HG03469 (cell line): Measurements from ENCODE around the gene ARHGAP23.

Source experiments
- ATAC-seq: cut with Tn5 transposase; IDR thresholded peaks from one replicate; pipeline ENCODE4 v1.9.1; 2021; ENCODE audit warnings: mild to moderate bottlenecking, moderate library complexity, moderate number of reproducible peaks; ENCODE audit not compliant: unreplicated experiment

Gene ARHGAP23

GRCh38 chr17:38428112-38428642, at the start of gene ARHGAP23:
Gene ARHGAP23 (plus strand): TSS chr17:38428464. CDS start chr17:38428486, 22 bp downstream.
- no peak for ATAC-seq

DNA sequence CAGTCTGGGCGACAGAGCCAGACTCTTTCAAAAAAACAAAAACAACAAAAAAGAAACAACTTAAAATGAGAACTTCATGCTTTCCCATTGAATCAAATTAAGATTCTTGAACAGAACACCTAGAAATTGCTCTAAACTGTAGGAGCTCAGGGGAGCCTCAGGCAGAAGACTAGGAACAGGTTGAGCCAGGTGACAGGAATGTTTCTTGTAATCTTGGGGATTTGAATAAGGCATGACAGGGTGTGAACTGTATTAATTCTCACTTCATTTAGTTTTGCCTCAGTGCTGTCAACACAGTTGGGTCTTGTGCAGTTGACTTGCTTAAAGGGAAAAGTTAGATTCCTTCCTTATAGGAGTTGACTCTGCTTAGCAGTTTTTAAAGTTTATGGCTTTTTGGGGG, 48.8 kb upstream of the ARHGAP23 start:
- no peak for ATAC-seq

DNA sequence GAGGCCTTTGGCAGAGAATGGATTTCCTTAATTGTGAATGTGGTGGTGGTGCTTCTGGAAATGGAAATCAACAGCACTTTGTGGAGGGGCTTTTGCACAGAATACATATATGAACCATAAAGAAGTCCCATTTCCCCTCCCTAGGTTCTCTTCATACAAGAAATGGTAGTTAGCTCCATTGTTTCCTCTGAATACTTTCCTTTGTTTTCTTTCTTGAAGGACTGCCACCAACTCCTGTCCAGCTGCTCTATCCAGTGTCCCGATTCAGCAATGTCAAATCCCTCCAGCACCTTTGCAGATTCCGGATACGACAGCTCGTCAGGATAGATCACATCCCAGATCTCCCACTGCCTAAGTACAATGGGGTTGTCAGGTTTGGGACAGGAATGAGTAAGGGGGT, 33.2 kb upstream of the ARHGAP23 start:
- no peak for ATAC-seq

DNA sequence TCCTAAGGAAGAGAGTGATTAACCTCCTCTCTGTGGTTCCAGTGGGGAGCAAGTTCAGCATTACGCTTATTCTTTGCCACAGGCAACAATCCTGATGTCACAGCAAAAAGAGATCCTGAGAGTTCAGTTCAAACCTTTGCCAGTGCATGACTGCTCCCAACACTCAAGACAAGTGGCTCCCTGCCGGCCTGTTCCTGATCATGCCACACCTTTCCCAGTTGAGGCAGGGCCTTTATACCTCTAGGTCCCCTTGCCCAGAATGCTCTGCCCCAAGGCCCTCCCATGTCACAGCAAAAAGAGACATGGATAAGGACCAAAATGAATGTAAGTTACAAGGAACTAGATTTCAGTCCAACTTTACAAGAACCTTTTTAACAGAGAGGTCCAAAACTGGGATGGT, 31.0 kb upstream of the ARHGAP23 start:
- no peak for ATAC-seq

DNA sequence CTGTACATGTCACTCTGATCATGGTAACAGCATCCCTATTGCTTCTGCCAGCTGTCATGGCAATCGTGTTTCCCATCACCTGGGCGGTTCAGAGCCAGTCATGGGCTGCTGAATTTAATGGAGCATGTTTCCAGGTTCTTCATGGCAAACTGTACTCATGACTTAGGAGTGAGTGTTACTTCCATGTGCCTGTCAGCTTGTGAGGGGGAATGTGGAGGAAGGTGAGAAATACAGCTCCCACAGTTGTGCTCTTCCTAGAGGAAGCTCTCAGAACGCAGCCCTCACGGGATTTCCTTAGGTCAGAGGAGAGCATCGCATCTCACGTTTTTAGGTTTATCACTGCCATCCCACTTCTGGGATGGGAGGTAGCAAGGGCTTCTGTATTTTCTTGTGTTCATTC, 28.0 kb upstream of the ARHGAP23 start:
- no peak for ATAC-seq

DNA sequence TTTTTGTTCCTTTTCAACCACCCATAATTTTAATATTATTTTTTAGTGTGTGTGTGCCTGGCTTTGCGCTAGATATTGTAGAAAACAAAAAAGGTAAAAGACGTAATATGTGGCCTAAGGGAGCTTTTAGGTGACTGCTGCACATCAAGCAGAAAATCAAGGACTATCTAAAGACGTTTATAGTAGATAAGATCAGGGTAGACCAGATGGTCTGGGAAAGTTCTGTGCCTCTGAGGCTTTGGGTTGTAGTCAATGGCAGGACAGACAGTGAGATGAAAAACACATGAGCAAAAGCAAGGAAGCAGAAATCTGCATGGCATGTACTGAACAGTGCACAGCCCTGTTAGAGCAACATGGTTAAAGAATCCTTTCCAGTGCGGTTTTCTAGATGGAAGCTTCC, 26.8 kb upstream of the ARHGAP23 start:
- no peak for ATAC-seq

- no peak for ATAC-seq
Measured at GRCh38 chr17:38402897-38403296, 25.4 kb upstream of the ARHGAP23 start.

- no peak for ATAC-seq
Measured at GRCh38 chr17:38403491-38403890, 24.8 kb upstream of the ARHGAP23 start.

- ATAC-seq = no peak
Measured at GRCh38 chr17:38404174-38404943, 23.9 kb upstream of the ARHGAP23 start.

- ATAC-seq = no peak
Measured at GRCh38 chr17:38405654-38406053, 22.6 kb upstream of the ARHGAP23 start.

- ATAC-seq = no peak
Measured at GRCh38 chr17:38410201-38410600, 18.1 kb upstream of the ARHGAP23 start.

DNA sequence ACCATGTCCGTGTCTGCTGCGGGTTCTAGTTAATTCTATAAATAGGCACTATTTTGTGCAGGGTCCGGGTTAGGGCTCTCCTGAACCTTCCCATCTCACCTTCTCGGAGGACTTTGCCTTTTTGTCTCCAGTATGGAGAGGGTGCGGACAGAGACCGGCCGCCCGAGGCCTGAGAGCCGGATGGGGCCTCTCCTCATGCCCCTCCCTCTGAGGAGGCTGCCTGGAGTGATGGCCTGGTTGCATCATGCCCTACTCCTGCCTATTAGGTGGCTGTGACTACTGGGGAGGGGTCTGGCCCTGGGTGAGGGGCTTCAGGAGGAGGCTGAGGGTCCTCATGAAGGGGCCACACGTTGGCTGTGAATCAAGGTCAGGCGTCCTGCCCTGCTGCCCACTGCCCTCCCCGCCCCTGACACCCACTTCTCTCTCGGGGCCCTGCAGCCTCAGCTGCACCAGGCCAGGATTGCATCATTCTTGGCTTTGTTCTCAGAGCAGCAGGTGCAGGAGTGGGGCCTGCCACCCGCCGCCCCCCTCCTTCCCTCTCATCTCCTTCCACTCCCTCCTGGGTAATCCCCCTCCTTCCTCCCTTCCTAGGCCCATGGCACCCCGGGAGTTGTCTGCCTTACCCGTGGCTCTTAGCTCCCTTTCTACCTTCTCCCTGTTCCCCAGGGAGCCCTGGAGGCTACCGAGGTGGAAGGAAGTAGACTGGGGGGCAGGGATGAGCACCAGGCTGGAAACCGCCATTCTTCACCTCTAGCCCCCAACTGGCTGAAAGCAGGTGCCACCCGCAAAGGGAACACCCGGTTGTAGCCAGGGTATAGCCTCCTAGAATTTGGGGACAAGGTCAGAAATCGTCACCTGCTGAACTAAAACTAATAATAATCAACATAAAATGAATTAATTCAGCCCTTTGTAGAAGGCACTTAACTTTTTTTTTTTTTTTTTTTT, 12.7 kb upstream of the ARHGAP23 start:
- no peak for ATAC-seq

- no peak for ATAC-seq
Measured at GRCh38 chr17:38416840-38417209, 11.4 kb upstream of the ARHGAP23 start.

DNA sequence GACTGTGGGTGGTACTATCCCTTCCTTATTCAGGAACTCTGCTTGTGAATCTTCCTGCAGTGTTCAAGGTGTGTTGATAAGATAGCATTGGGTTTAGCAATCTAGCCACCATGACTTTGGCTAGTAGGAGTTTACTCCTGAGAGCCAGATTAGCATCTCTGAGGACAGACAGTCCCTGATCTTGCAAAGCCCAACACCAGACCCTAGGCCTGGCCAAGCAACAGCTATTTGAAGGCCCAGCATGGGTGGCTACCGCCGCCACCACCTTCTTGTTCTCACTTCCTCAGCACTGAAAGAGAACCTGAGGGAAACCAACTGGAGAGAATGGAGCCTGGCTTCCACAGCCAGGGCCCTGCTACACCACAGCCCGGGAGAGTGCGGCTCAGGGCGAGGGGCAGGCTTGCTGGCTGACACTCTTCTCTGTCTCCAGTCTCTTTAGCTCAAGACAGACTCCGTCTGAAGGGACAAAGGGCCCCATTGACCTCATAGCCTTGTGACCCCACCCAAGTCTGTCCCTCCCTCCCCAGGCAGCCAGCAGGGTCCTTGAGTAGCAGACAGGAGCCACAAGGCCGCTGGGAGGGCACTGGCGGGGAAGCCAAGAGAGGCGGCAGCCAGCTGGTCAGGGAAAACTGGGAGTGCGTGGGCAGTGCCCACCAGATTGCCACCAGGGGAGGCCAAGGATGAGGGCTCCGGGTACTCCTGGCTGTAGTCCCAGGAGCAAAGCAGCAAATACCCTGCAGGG, 10.9 kb upstream of the ARHGAP23 start:
- no peak for ATAC-seq

- no peak for ATAC-seq
Measured at GRCh38 chr17:38418062-38418692, 10.1 kb upstream of the ARHGAP23 start.

DNA sequence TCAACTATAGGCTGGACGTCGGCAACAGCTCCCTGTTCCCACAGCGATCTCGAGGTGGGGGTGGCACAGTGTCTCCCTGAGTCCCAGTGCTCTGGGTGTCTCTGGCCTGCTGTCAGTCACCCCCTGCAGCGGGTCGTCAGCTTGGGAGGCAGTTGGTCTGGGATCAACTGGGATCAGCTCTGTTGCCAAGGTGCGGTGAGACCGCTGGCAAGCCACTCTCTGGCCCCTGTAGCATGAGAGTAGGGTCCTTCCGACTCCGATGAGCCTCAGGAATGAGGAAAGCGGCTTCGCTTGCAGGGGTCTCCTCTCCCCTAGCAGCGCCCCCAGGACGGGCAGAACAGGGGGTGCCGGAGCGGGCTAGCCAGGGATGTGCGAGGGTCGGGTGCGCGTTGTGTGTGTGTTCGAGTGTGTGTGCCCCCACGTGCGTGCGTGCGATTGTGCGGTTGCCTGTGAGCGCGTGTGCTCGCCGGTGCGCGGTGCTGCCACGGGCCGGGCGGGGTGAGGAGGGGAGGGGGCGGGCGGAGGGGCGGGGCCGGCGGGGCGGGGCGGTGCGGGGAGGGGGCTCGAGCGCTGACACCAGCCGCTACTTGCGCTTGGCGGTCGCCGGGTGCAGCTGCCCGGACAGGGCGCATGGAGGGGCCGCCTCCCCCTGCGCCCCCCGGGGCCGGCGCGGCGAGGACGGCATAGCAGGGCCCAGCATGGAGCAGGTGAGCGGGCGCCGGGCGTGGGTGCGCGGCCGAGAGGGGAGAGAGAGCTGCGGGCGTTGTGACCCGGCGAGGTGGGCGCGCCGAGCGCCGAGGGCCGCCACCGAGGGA, 9.4 kb upstream of the ARHGAP23 start:
- ATAC-seq = no peak

DNA sequence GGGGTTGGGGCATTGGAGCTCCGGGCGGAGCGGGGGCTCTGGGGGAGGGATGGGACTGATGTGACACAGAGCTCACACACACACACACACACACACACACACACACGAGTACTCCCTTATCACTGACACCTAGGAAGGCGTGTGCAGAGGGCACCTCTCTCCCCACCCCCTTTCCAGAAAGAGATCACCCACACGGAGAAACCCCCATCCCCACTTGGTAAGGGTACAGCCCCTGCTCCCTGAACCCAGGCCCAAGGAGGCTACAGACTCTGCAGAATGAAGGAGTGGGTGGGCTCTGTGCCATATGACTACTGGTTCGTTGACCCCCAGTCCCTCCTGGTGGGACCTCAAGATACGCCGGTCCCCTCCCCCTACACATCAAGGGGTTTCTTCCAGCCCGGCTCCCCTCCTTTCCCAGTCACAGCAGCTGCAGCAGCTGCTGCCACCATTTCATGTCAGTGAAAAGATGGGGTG, 8.7 kb upstream of the ARHGAP23 start:
- no peak for ATAC-seq

DNA sequence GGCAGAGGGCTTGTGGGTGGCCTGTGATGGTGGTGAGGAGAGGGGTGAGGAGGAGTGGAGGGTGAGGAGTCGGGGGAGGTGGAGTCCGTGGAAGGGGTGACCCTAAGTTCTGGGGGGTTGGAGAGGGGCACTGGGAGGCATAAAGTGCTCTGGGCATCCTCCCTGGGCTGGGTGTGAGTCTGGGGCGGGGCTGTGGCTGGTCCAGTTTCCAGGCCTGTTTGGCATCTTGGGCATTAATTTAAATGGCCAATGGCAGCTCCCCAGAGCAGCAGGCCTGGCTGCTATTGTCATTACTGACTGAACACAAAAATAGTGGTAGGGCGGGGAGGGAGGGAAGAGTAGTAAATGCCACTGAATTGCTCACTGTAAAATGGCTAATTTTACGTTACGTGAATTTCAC, 7.7 kb upstream of the ARHGAP23 start:
- ATAC-seq = no peak

- no peak for ATAC-seq
Measured at GRCh38 chr17:38421171-38421841, 7.0 kb upstream of the ARHGAP23 start.
